DND-41 (cell line): ENCODE data around the gene RPUSD1.
"Not testable (repeated sequence)": the region's sequence is repeated elsewhere in the genome, so short reads cannot be mapped to it uniquely, and the experiment has no call there.

Source experiments
- ATAC-seq: fragments of 200-7000 bp; cut with Tn5 transposase; 3 replicates; pipeline ENCODE4 v1.9.1; 2021; ENCODE audit warnings: low read depth; ENCODE audit not compliant: insufficient read depth
- DNase-seq: peaks from one replicate; pipeline ENCODE4 v3.0.0-alpha.2; 2020
- H2AFZ ChIP-seq: 2 replicates; pipeline ENCODE4 v1.6.0; 2012; ENCODE audit warnings: low read depth, low read length
- H3K27ac ChIP-seq: 2 replicates; pipeline ENCODE4 v1.5.1; 2012; ENCODE audit warnings: low read length, inconsistent platforms
- H3K27me3 ChIP-seq: fragments of 200-600 bp; sonication (generic); 2 replicates; pipeline ENCODE4 v1.6.0; 2012; ENCODE audit warnings: low read length, mild to moderate bottlenecking, inconsistent platforms; ENCODE audit not compliant: insufficient read depth, poor library complexity
- H3K36me3 ChIP-seq: 2 replicates; pipeline ENCODE4 v1.5.1; 2012; ENCODE audit warnings: low read length, inconsistent platforms; ENCODE audit not compliant: insufficient read depth
- H3K4me1 ChIP-seq: 2 replicates; pipeline ENCODE4 v1.5.1; 2012; ENCODE audit warnings: mild to moderate bottlenecking, low read length; ENCODE audit not compliant: insufficient read depth
- H3K4me2 ChIP-seq: 2 replicates; pipeline ENCODE4 v1.6.0; 2012; ENCODE audit warnings: mild to moderate bottlenecking, moderate library complexity, low read length, inconsistent platforms; ENCODE audit not compliant: insufficient read depth
- H3K4me3 ChIP-seq, 2 experiments: fragments of 200-600 bp in 1 of 2; shearing (Covaris generic) in 1 of 2; 2 replicates each; pipeline ENCODE4 v1.5.1; 2012 to 2016; ENCODE audit warnings: inconsistent platforms in 2 of 2, low read length in 2 of 2, mild to moderate bottlenecking in 2 of 2, low read depth in 1 of 2, moderate library complexity in 1 of 2
- H3K79me2 ChIP-seq: 2 replicates; pipeline ENCODE4 v1.6.0; 2012; ENCODE audit warnings: low read length, inconsistent platforms; ENCODE audit not compliant: insufficient read depth
- H3K9ac ChIP-seq: 2 replicates; pipeline ENCODE4 v1.6.0; 2012; ENCODE audit warnings: low read depth, mild to moderate bottlenecking, inconsistent platforms, low read length, moderate library complexity
- H3K9me3 ChIP-seq: 2 replicates; pipeline ENCODE4 v1.5.1; 2012; ENCODE audit warnings: low read length, moderate library complexity, mild to moderate bottlenecking, inconsistent platforms; ENCODE audit not compliant: insufficient read depth, severe bottlenecking
- H4K20me1 ChIP-seq: 2 replicates; pipeline ENCODE4 v1.6.0; 2012; ENCODE audit warnings: low read length; ENCODE audit not compliant: insufficient read depth
- EZH2 ChIP-seq: IDR thresholded peaks from 3 replicates; pipeline ENCODE4 v1.6.1; 2012; ENCODE audit warnings: borderline replicate concordance, low read depth, mild to moderate bottlenecking, moderate library complexity, low read length, inconsistent platforms; ENCODE audit not compliant: severe bottlenecking
- TF ChIP-seq, protein P1 (sequence below): IDR thresholded peaks from 2 replicates; pipeline ENCODE4 v1.5.1; 2012; ENCODE audit warnings: borderline replicate concordance, low read length, moderate library complexity, mild to moderate bottlenecking; ENCODE audit not compliant: poor library complexity, severe bottlenecking; ENCODE audit errors: extremely low read depth

Gene RPUSD1

GRCh38 chr16:787978-788398 is at the start of gene RPUSD1:
TSS of gene RPUSD1 (minus strand) at chr16:788381. CDS start at chr16:787737, 644 bp downstream.
- Histone ChIP-seq H3K36me3 (peaks cover 70% of the 10 kb centered on the region), H2AFZ (peak within 1 kb of the TSS; percentile 95), H3K79me2 (peaks cover 54% of the 10 kb centered on the region), H3K4me1 (peaks cover 38% of the 10 kb centered on the region), H3K27me3 (no peaks in the 10 kb centered on the region), H3K27ac (peak within 1 kb of the TSS; percentile 77), H4K20me1 (peaks cover 73% of the 10 kb centered on the region), H3K9ac (peak within 1 kb of the TSS; percentile 94), H3K9me3 (no peaks in the 10 kb centered on the region), H3K4me3 (peak within 1 kb of the TSS; percentile 87 to 94), H3K4me2 (peak within 1 kb of the TSS; percentile 100)
- DNase-seq (no peak), ATAC-seq (peak; percentile 34)
- no peak for TF ChIP-seq EZH2
- TF ChIP-seq, protein P1, sequence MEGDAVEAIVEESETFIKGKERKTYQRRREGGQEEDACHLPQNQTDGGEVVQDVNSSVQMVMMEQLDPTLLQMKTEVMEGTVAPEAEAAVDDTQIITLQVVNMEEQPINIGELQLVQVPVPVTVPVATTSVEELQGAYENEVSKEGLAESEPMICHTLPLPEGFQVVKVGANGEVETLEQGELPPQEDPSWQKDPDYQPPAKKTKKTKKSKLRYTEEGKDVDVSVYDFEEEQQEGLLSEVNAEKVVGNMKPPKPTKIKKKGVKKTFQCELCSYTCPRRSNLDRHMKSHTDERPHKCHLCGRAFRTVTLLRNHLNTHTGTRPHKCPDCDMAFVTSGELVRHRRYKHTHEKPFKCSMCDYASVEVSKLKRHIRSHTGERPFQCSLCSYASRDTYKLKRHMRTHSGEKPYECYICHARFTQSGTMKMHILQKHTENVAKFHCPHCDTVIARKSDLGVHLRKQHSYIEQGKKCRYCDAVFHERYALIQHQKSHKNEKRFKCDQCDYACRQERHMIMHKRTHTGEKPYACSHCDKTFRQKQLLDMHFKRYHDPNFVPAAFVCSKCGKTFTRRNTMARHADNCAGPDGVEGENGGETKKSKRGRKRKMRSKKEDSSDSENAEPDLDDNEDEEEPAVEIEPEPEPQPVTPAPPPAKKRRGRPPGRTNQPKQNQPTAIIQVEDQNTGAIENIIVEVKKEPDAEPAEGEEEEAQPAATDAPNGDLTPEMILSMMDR, result no peak

- H3K4me1 ChIP-seq, H2AFZ ChIP-seq, H4K20me1 ChIP-seq, H3K4me2 ChIP-seq, H3K9ac ChIP-seq, H3K27me3 ChIP-seq, H3K27ac ChIP-seq, DNase-seq, H3K4me3 ChIP-seq, H3K36me3 ChIP-seq, ATAC-seq, H3K79me2 ChIP-seq: not testable (repeated sequence)
- H3K9me3 ChIP-seq, result peaks cover 14% of the 10 kb centered on the region
These were observed 48.6 kb upstream of the RPUSD1 start for GRCh38 chr16:836822-837221.

DNA sequence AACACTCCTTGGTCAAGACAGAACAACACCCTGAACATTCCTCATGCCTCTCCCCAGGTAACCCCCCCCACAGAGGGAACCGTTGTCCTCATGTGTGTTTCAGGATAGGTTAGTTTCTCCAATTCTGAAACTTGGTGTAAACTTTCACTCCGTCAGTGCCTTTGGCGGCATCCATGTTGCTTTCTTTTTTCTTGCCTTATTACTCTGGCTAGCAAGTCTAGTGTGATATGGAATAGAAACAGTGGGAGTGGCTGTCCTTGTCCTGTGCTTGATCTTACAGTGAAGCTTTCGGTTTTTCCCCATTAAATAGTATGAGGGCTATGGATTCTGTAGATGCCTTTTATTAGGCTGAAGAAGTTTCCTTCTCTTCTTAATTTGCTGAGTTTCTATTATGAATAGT is 48.0 kb upstream of the RPUSD1 start:
- Histone ChIP-seq H3K4me1 (no peaks in the 10 kb centered on the region), H3K4me3 (no peak overlapping the region), H3K36me3 (no peaks in the 10 kb centered on the region), H2AFZ (no peak overlapping the region), H3K27ac (no peak overlapping the region), H3K27me3 (no peaks in the 10 kb centered on the region), H3K4me2 (no peak overlapping the region), H3K9ac (no peak overlapping the region), H4K20me1 (no peaks in the 10 kb centered on the region), H3K79me2 (no peaks in the 10 kb centered on the region), H3K9me3 (peaks cover 14% of the 10 kb centered on the region)
- no peak for ATAC-seq
- no peak for TF ChIP-seq EZH2
- TF ChIP-seq, protein P1, result no peak
- DNase-seq, result no peak

GRCh38 chr16:835373-835772 is 47.2 kb upstream of the RPUSD1 start:
- ATAC-seq (no peak), DNase-seq (no peak)
- Histone ChIP-seq H3K4me3 (no peak overlapping the region), H3K9me3 (peaks cover 14% of the 10 kb centered on the region), H3K4me2 (no peak overlapping the region), H3K9ac (no peak overlapping the region), H4K20me1 (no peaks in the 10 kb centered on the region; the same call in 1 of the 2 replicates), H3K27ac (no peak overlapping the region), H3K27me3 (no peaks in the 10 kb centered on the region), H3K4me1 (no peaks in the 10 kb centered on the region), H2AFZ (no peak overlapping the region), H3K36me3 (no peaks in the 10 kb centered on the region), H3K79me2 (no peaks in the 10 kb centered on the region)
- no peak for TF ChIP-seq EZH2
- TF ChIP-seq, protein P1, result no peak
